ENCODE results near the gene IL25. TPM values are rescaled to one million over a fixed set of nuclear protein-coding genes. Genes with fewer than 3 reads are reported as not detected.

Gene IL25
- total and polyA plus RNA-seq, 2 of the 13 experiments (the other 11 are each of a cell fraction or from before 2014, with no cell fraction given): not detected

- TF ChIP-seq ZSCAN5A (CRISPR knock-in tag; IDR thresholded peaks at IDR 0.05; ENCODE audit: borderline replicate concordance) (peak; percentile 75; the same call in 1 of the 2 replicates), SRSF9 (IDR thresholded peaks at IDR 0.05; ENCODE audit: borderline replicate concordance, insufficient read depth, low read depth, low read length, poor library complexity, severe bottlenecking) (no peak), POGK (CRISPR knock-in tag; conservative IDR thresholded peaks at IDR 0.05) (peak; percentile 89), ZNF431 (CRISPR knock-in tag; IDR thresholded peaks at IDR 0.05; ENCODE audit: borderline replicate concordance, low read depth) (no peak), KDM2A (CRISPR knock-in tag; IDR thresholded peaks at IDR 0.05; ENCODE audit: borderline replicate concordance, low read depth) (peak; percentile 44; the same call in 1 of the 2 replicates), ZNF609 (CRISPR knock-in tag; IDR thresholded peaks at IDR 0.05; ENCODE audit: borderline replicate concordance) (no peak), TCF12 (IDR thresholded peaks at IDR 0.05) (no peak), TCF12 (CRISPR knock-in tag; IDR thresholded peaks at IDR 0.05) (no peak), HHEX (CRISPR knock-in tag; IDR thresholded peaks at IDR 0.05) (no peak), ZNF879 (CRISPR knock-in tag; IDR thresholded peaks at IDR 0.05) (no peak), AKNA (CRISPR knock-in tag; IDR thresholded peaks at IDR 0.05; ENCODE audit: borderline replicate concordance) (no peak), ZNF740 (CRISPR knock-in tag; IDR thresholded peaks at IDR 0.05) (no peak), XRCC5 (optimal IDR thresholded peaks at IDR 0.05; ENCODE audit: low read length) (peak; percentile 79), NFYB (CRISPR knock-in tag; IDR thresholded peaks at IDR 0.05) (no peak)
Measured at GRCh38 chr14:23327947-23328744, 44.5 kb upstream of the IL25 start (continued).

Data from HepG2 (cell line).